Erythroblast (primary cell): ENCODE data around the gene NFIB.

Experiments
- DNase-seq, 2 experiments: peaks; one replicate each; lab custom pipeline; 2025; lab: John Stamatoyannopoulos, UW
- GATA1 ChIP-seq: IDR thresholded peaks from 2 replicates; pipeline ENCODE4 v1.6.1; 2011; ENCODE audit warnings: low read depth, mild to moderate bottlenecking, control low read depth, low read length, moderate library complexity
- POLR2A ChIP-seq: IDR thresholded peaks from 2 replicates; pipeline ENCODE4 v1.6.1; 2011; ENCODE audit warnings: mild to moderate bottlenecking, low read length

NFIB gene

DNA sequence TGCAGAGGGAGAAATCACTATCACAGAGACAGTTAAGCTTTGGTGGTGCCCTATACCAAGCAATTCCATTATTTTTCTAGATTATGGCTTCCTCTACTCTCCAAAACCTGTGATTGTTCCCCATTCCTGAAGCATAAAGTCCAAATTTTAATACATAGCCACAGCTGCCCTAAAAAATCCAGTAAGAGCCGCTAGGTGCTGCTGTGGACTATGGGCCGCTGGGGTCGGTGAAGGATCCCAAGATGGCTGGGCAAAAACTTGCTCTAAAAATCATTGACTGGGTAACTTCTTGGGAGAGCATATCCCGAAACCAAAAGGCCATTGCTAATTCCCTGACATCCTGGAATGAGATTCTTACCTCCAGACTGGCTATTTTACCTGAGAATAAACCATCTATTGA lies 245.3 kb downstream of the NFIB start:
- DNase-seq, result no peak
- TF ChIP-seq GATA1 (no peak), POLR2A (no peak)

- TF ChIP-seq GATA1 (no peak), POLR2A (no peak)
- no peak for DNase-seq
Measured at GRCh38 chr9:14066831-14067230, 247.1 kb downstream of the NFIB start.

DNA sequence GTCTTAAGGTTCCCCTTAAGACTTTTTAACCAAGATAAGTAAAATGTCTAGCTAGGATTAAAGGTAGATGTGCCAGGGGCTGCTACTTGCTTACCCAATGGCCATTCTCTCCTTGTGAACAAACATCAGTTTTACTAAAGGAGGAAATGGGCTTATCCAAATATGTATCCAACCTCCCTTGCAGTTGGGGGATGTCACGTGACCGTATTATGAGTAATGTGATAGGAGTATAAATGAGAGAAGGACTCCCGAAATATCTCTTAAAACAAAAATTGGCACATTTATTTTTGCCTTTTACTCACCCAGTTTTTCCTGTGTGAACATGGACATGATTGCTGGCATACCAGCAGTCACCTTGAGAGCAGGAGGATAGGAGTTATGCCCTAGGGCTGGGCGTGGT lies 247.9 kb downstream of the NFIB start:
- no peak for DNase-seq
- no peak for TF ChIP-seq POLR2A
- no peak for TF ChIP-seq GATA1

DNA sequence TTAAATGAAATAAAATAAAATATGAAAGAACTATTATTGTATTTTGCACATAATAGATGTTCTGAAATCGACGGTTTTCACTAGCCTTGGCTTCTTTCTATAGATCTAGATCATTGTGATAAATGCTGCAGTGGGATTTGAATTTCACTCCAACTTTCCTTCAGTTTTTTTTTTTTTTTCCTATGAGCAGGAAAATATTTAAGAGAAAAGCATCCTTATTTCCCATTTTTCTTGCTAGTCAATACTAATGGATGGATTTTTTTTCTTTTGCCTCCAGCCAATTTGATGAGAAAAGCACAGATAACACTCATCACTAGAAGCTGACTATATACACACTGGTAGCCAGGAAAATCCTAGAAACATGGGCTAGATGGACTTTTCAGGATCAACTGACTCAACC lies 249.0 kb downstream of the NFIB start:
- DNase-seq, result no peak
- TF ChIP-seq POLR2A, result no peak
- no peak for TF ChIP-seq GATA1

DNA sequence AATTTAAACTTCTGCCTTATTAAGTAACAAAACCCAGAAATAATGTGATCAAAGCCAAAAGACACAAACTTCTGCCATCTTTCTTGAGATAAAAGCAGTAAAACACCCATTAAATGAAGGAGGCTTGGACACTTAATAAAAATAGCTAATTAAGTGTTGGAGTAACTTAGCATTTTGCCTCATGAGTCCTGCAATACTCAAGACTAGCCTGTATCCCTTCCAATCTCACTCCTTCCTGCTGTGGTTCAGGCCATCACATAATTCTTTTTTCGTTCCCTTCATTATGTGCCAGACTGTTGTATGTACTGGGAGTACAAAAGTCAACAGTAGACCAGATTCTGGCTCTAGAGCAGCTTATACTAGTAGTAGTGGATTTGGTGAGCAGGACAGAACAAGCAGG lies 250.2 kb downstream of the NFIB start:
- no peak for DNase-seq
- TF ChIP-seq POLR2A, result no peak
- no peak for TF ChIP-seq GATA1

- no peak for DNase-seq
- TF ChIP-seq POLR2A (no peak), GATA1 (no peak)
Measured at GRCh38 chr9:14062586-14063221, 251.2 kb downstream of the NFIB start.

DNA sequence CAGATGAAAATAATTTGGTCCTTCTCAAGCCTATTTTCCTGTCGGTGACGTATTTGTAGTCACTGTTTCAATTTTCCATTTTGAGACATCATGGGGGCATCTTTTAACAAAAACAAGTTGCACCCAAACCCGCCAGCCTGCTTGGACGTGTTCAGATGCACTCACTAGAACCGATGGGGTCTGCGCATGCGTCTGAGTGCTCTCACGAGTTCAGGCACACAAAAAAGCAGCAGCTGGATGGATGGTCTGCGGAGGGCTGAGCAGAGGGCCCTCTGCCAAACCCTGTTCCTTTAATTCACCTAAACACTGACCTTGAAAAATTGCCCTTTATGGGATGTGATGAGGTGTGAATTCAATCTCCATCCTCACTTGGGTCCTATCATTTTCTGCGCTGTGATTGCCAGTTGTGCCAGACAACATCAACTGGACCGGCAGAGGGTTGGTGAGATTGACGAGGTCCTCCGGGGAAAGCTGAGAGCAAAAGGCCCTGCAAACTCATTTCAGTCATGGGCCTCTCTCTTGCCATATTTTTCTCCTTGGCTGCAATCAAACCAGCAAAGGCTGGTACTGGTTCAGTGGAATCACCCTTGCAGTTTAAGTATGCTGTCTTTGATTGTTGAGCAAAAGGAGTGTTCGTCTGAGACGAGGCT lies 251.9 kb downstream of the NFIB start:
- no peak for TF ChIP-seq GATA1
- no peak for TF ChIP-seq POLR2A
- DNase-seq, result no peak

- no peak for DNase-seq
- no peak for TF ChIP-seq POLR2A
- no peak for TF ChIP-seq GATA1
Measured at GRCh38 chr9:14058325-14058688, 255.6 kb downstream of the NFIB start.

GRCh38 chr9:14057368-14058324 lies 256.3 kb downstream of the NFIB start:
- no peak for TF ChIP-seq POLR2A
- TF ChIP-seq GATA1, result no peak
- no peak for DNase-seq

DNA sequence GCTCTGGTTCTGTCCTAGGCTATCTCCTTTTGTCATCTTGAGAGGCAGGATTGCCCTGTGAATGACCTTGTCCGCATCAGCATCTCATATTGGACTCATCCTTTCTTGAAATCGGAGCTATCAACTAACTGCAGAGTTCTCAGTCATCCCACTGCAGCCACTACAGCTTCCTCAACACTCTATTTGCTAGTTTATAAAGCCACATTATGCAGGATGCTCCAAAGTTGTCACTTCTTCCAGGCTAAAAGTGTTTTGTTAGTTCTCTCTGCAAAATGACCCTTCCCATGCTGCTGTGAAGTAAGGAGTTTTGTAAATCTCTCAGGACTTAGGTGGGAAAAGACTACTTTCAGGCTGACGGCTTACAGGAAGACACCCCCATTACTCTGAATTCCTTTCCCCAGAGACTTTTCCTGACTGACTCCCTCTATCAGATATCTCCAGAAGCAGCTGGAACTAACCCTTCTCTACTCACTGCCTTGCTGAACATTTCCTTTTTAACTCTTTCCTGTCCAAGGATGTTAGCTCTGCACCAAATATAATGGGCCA lies 257.6 kb downstream of the NFIB start:
- DNase-seq, result no peak
- no peak for TF ChIP-seq GATA1
- TF ChIP-seq POLR2A, result no peak

GRCh38 chr9:14054096-14054495 lies 259.8 kb downstream of the NFIB start:
- no peak for DNase-seq
- no peak for TF ChIP-seq POLR2A
- TF ChIP-seq GATA1, result no peak

- DNase-seq, result no peak
- TF ChIP-seq POLR2A (no peak), GATA1 (no peak)
Measured at GRCh38 chr9:14052359-14052758, 261.6 kb downstream of the NFIB start.

GRCh38 chr9:14051419-14051818 lies 262.5 kb downstream of the NFIB start:
- no peak for DNase-seq
- TF ChIP-seq POLR2A (no peak), GATA1 (no peak)

GRCh38 chr9:14043483-14043882 lies 270.5 kb downstream of the NFIB start:
- DNase-seq, result no peak

More at GRCh38 chr9:14043483-14043882, 270.5 kb downstream of the NFIB start:
- TF ChIP-seq GATA1 (no peak), POLR2A (no peak)
